ENCODE results near the gene OR1F1. TPM values are rescaled to one million over a fixed set of nuclear protein-coding genes. Genes with fewer than 3 reads are reported as not detected.

The OR1F1 gene
- total and polyA plus RNA-seq, 9 of the 15 experiments (the other 6 are each of a cell fraction or from before 2014, with no cell fraction given) = 0.15 to 0.61 (median 0.35) TPM; not detected in 3

- TF ChIP-seq BCLAF1 (IDR thresholded peaks at IDR 0.05; ENCODE audit: borderline replicate concordance in 1 of 2, control insufficient read depth in 1 of 2, low read depth in 2 of 2, low read length in 1 of 2) = no peak
- TF ChIP-seq CTBP1 (IDR thresholded peaks at IDR 0.05; ENCODE audit: borderline replicate concordance) = peak; percentile 64; the same call in 1 of the 2 replicates
- TF ChIP-seq SIX5 (IDR thresholded peaks at IDR 0.05; ENCODE audit: borderline replicate concordance in 1 of 2, insufficient read depth in 1 of 2, low read depth in 1 of 2, low read length in 2 of 2) = no peak
- TF ChIP-seq ZBTB7A (IDR thresholded peaks at IDR 0.05; ENCODE audit: borderline replicate concordance, control insufficient read depth, low read depth, low read length) = peak; percentile 89; the same call in 1 of the 2 replicates
- no peak for TF ChIP-seq TEAD2 (tag; IDR thresholded peaks at IDR 0.05)
- TF ChIP-seq ZNF717 (CRISPR knock-in tag; IDR thresholded peaks at IDR 0.05) = no peak
- no peak for TF ChIP-seq ZNF696 (CRISPR knock-in tag; conservative IDR thresholded peaks at IDR 0.05)
- no peak for TF ChIP-seq ZNF76 (CRISPR knock-in tag; IDR thresholded peaks at IDR 0.05; ENCODE audit: borderline replicate concordance)
- TF ChIP-seq SMARCA5 (IDR thresholded peaks at IDR 0.05) = no peak
- no peak for TF ChIP-seq FOXJ2 (tag; IDR thresholded peaks at IDR 0.05)
- TF ChIP-seq ZNF318 (IDR thresholded peaks at IDR 0.05; ENCODE audit: borderline replicate concordance in 1 of 2, low read depth in 1 of 2) = no peak
- no peak for TF ChIP-seq MCM5 (IDR thresholded peaks at IDR 0.05; ENCODE audit: low read depth)
- no peak; the same call in 1 of the 2 replicates for TF ChIP-seq ZSCAN29 (IDR thresholded peaks at IDR 0.05)
- no peak for TF ChIP-seq SNIP1 (IDR thresholded peaks at IDR 0.05; ENCODE audit: low read depth)
- TF ChIP-seq SAFB (IDR thresholded peaks at IDR 0.05; ENCODE audit: borderline replicate concordance, low read depth, low read length) = peak; percentile 70; the same call in 1 of the 2 replicates
Measured at GRCh38 chr16:3158510-3159314, 29.3 kb upstream of the OR1F1 start (continued).
